ENCODE results near the gene PKMYT1. TPM values are rescaled to one million over a fixed set of nuclear protein-coding genes. Genes with fewer than 3 reads are reported as not detected.

The PKMYT1 gene
- total RNA-seq, 1 donor from 2014 or later, result 6.9 TPM

GRCh38 chr16:2938206-2938605 is 42.0 kb downstream of the PKMYT1 start:
- H3K27ac ChIP-seq, result no peak overlapping the region
- no peaks in the 10 kb centered on the region for H3K4me1 ChIP-seq
- H3K4me3 ChIP-seq, result no peak overlapping the region
- intact Hi-C loops (cut with DNase I), result no loop called here
- H3K9me3 ChIP-seq, result no peaks in the 10 kb centered on the region
- H3K27me3 ChIP-seq, result no peaks in the 10 kb centered on the region
- peaks cover 0 to 83% of the 10 kb centered on the region in 2 donors for H3K36me3 ChIP-seq
- no peak for DNase-seq (ENCODE audit: extremely low spot score in 2 of 2)
- TF ChIP-seq POLR2A (IDR thresholded peaks at IDR 0.05) (no peak), CTCF (IDR thresholded peaks at IDR 0.05) (no peak), POLR2AphosphoS5 (IDR thresholded peaks at IDR 0.05; ENCODE audit: insufficient read depth in 1 of 2, low read depth in 1 of 2) (no peak)

GRCh38 chr16:2937170-2937569 is 43.1 kb downstream of the PKMYT1 start:
- peaks cover 0 to 84% of the 10 kb centered on the region in 2 donors for H3K36me3 ChIP-seq
- no peaks in the 10 kb centered on the region for H3K9me3 ChIP-seq
- DNase-seq (ENCODE audit: extremely low spot score in 2 of 2), result no peak
- H3K27me3 ChIP-seq, result no peaks in the 10 kb centered on the region
- no peaks in the 10 kb centered on the region for H3K4me1 ChIP-seq
- no peak overlapping the region for H3K4me3 ChIP-seq
- no peak for TF ChIP-seq CTCF (IDR thresholded peaks at IDR 0.05)
- no peak for TF ChIP-seq POLR2AphosphoS5 (IDR thresholded peaks at IDR 0.05; ENCODE audit: insufficient read depth in 1 of 2, low read depth in 1 of 2)
- no peak for TF ChIP-seq POLR2A (IDR thresholded peaks at IDR 0.05)
- intact Hi-C loops (cut with DNase I), result no loop called here
- H3K27ac ChIP-seq, result no peak overlapping the region

- Histone ChIP-seq H3K4me3 (no peak overlapping the region), H3K4me1 (no peaks in the 10 kb centered on the region), H3K27me3 (no peaks in the 10 kb centered on the region), H3K36me3 (peaks cover 0 to 83% of the 10 kb centered on the region in 2 donors), H3K9me3 (no peaks in the 10 kb centered on the region), H3K27ac (no peak overlapping the region)
- intact Hi-C loops (cut with DNase I), result no loop called here
- DNase-seq (ENCODE audit: extremely low spot score in 2 of 2), result no peak
- TF ChIP-seq POLR2AphosphoS5 (IDR thresholded peaks at IDR 0.05; ENCODE audit: insufficient read depth in 1 of 2, low read depth in 1 of 2) (no peak), CTCF (IDR thresholded peaks at IDR 0.05) (no peak), POLR2A (IDR thresholded peaks at IDR 0.05) (no peak)
Observed at GRCh38 chr16:2936436-2937011, 43.7 kb downstream of the PKMYT1 start.

GRCh38 chr16:2934450-2934849 is 45.8 kb downstream of the PKMYT1 start:
- intact Hi-C loops (cut with DNase I), result no loop called here
- Histone ChIP-seq H3K4me3 (no peak overlapping the region), H3K27ac (no peak overlapping the region), H3K27me3 (no peaks in the 10 kb centered on the region), H3K9me3 (no peaks in the 10 kb centered on the region), H3K36me3 (peaks cover 0 to 78% of the 10 kb centered on the region in 2 donors), H3K4me1 (no peaks in the 10 kb centered on the region)
- no peak for DNase-seq (ENCODE audit: extremely low spot score in 2 of 2)
- TF ChIP-seq POLR2A (IDR thresholded peaks at IDR 0.05) (no peak), CTCF (IDR thresholded peaks at IDR 0.05) (no peak), POLR2AphosphoS5 (IDR thresholded peaks at IDR 0.05; ENCODE audit: insufficient read depth in 1 of 2, low read depth in 1 of 2) (no peak)

GRCh38 chr16:2933701-2934100 is 46.5 kb downstream of the PKMYT1 start:
- H3K27me3 ChIP-seq, result no peaks in the 10 kb centered on the region
- no peak overlapping the region for H3K27ac ChIP-seq
- intact Hi-C loops (cut with DNase I), result no loop called here
- H3K4me1 ChIP-seq, result no peaks in the 10 kb centered on the region
- H3K4me3 ChIP-seq, result no peak overlapping the region
- no peaks in the 10 kb centered on the region for H3K9me3 ChIP-seq
- TF ChIP-seq POLR2AphosphoS5 (IDR thresholded peaks at IDR 0.05; ENCODE audit: insufficient read depth in 1 of 2, low read depth in 1 of 2) (no peak), POLR2A (IDR thresholded peaks at IDR 0.05) (no peak), CTCF (IDR thresholded peaks at IDR 0.05) (no peak)
- no peak for DNase-seq (ENCODE audit: extremely low spot score in 2 of 2)
- peaks cover 0 to 71% of the 10 kb centered on the region in 2 donors for H3K36me3 ChIP-seq
